ENCODE measurements around the gene SULT2B1.

GRCh38 chr19:48635966-48636858 lies 84.2 kb downstream of the SULT2B1 start:
- TF ChIP-seq CTCF (IDR thresholded peaks at IDR 0.05) (no peak), ZFX (IDR thresholded peaks at IDR 0.05; ENCODE audit: borderline replicate concordance) (no peak)

Data from 22Rv1 (cell line).